NCI-H748 treated with DMSO at 0.1 percent for 48 hours (cell line): ENCODE measurements around the gene PAX3.
A peak's percentile ranks its signal among the peaks of the same experiment; 100 is the strongest.

Source experiments
- DNase-seq: peaks from one replicate; lab custom pipeline; 2025; lab: John Stamatoyannopoulos, UW

The PAX3 gene

GRCh38 chr2:222310747-222311318 is 12.0 kb upstream of the PAX3 start:
- no peak for DNase-seq

- no peak for DNase-seq
These were observed 11.0 kb upstream of the PAX3 start for GRCh38 chr2:222309766-222310165.

DNA sequence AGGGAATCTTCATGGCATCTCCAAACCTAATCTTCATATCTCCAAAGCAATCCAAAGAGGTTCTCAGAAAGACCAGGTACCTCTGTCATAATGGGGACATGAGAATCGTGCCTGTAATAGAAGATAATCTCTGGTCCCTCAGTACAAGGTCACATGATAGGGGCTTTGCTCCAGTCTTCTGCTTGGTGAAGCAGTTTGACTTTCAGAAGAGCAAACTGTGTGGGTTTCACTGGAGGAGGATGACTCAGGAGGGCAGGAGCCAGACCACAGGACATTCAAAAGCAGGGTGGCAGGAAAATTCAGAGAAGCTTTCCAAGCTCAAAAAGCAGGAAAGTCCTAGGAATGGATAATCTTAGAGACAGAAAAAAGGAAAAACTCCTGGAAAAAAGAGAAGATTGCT is 10.6 kb upstream of the PAX3 start:
- DNase-seq, result no peak

GRCh38 chr2:222307978-222308730 is 9.4 kb upstream of the PAX3 start:
- DNase-seq, result no peak

GRCh38 chr2:222307143-222307756 is 8.5 kb upstream of the PAX3 start:
- DNase-seq, result peak; percentile 15

- DNase-seq, result peak; percentile 9
These were observed 7.8 kb upstream of the PAX3 start for GRCh38 chr2:222306393-222307142.

DNA sequence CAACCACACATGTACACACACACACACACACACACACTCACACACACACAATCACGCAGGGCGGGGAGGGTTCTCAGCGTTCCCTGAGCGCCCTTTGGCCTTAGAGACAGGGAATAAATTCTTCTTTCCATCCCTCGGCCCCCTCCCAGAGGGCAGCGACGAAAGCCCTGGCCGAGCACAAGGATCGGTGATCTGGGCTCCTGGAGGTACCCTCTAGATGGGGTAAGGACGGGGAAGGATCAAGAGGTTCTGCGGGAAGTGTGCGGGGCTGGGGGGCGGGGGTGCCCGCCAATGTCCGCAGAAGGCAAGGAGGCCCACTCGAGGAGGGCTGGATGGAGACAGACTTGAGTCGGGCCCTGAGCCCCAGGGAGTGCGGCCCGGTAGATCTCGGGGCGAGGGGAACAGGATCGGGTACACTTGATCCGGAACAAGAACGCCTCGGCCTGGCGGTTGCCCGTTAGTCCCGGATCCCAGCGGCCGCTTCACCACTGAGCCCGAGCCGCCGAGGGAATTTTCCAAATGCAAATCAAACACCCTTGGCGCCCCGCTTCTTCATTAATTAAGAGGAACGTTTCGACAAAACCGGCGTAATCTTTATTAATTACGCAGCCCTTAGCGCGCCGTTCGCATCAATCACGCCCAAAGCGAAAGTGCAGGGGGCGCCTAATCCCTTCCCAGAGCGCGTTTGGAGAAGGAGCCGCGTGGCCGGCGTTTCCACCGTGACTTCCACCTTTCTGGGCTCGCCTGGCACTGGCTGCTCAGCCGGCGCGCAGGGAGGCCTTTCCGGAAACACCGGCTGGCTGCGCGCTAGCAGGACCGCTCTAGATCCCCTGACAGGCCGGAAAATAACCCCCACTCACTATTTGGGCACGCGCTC is 7.0 kb upstream of the PAX3 start:
- DNase-seq, result no peak

DNA sequence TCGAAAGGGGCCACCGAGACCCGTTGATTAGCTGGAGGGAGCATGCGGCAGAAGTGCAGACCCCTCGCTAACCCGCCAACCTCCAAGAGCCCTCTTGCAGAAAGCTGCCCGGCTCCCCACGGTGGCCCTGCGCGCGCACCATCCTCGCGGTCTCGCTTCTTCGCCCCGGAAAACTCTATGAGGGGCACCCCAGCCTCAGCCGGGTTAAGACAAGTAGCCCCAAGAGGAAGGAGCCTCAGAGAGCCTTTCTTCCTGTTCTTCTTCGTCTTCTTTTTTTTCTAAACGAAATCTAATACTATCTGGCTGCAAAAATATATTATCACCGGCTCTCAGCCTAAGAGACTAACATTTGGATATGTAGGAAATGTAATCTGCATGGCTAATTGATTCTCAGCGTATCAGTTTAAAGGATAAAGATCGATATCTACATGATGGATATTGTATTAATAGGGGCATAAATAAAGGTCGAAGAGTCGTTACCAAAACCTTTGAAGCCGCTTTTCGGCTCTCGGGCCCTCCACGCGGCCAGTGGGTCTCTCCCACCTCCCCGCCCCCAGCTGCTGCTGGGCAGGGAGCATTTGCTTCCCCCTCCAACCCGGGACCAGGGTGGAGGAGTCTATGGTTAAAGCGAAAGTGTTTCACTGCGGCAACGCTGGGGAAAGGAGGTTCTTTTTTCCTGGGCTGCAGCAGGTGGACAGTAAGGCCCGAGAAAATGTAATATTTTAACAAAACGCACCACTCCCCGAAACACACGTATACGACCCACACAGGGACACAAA is 6.1 kb upstream of the PAX3 start:
- peak; percentile 14 for DNase-seq

- no peak for DNase-seq
These were observed 5.3 kb upstream of the PAX3 start for GRCh38 chr2:222303828-222304736.

- no peak for DNase-seq
These were observed 4.4 kb upstream of the PAX3 start for GRCh38 chr2:222303045-222303827.

- DNase-seq, result no peak
These were observed 3.6 kb upstream of the PAX3 start for GRCh38 chr2:222302178-222303018.

DNA sequence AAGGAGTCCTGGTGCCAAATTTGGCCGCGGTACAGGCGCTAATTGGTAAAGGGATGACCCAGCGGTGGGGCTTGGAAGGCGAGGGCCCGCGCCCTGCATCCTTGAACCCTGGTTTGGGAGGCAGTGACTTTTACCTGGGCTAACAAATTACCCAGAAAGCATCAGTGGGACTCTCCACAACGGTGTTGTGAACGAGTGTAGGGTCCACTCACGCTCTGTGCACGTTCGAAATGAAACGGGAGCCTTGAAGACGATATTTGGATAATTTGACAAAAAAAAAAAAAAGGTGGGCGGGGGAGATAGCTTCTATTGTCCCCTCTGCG is 3.0 kb upstream of the PAX3 start:
- DNase-seq, result no peak

DNA sequence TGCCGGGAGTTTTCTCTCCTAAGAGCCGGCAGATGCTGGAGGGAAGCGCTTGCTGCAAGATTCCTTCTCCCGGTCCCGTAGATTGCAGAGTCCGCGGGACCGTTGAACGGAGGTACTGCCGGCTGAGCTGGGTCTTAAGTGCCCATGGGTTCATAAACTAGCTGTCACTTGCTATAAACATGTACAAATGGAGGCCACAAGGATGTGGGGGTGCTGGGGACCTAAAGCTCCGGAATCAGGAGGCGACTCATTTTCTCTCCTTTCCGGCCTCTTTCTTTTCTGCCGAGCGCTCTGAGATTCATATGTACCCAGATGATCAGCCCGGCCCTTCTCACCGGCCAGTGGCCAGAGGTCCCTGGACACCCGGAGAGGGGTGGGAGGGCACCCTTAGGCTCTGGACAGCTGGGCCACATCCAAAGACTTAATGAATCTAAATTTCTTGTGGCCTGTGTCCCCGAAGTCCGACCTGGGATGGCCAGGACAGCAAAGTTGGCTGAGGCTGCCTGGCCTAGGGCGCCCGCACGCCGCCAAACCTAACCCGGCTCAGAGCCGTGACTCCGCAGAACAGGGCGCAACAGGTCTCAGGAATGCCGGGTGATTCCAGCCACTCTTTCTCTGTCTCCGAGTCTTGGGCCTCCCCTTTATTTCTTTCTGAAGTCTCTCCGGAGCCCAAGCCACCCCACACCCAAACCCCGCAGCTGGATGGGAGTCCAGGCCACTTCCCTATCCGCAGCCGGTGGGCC is 2.4 kb upstream of the PAX3 start:
- DNase-seq, result no peak

GRCh38 chr2:222300726-222301052 is 1.9 kb upstream of the PAX3 start:
- no peak for DNase-seq

DNA sequence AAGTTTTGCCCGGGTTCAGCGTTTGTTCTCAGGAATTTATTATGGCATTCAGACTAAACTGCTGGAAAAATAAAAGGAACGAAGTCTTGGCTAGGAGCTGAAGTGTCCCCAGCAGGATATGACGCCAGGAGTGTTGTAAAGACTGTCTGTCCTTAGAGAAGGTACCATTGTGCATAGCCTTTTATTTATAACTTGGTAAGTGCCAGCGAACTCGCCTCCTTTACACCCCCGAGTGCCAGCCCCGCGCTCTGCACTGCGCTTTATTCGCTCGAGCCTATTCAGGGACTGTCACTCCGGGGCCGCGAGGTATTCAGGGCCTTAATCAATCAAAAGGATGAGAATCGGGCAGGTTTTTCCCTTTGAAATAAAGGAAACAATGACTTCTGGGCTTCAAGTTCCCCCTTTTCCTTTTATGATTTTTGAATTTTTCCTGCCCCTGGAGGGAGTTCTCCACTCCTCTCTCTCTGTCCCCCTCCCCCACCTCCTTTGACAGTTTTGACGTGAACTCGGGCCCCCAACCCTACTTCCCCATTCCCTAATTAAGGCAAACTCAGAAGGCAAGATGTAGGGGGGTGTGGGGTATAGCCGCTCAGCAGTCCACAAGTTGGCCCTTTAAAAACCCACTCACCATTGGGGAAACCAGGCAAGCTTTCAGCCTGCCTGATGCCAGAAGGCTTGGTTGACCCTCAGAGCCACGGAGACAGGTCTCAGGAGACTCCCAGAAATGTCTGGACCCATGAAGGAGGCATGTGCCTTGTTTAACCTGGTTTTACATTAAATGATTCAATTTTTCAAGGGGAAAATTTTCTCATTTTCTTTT is 1.3 kb upstream of the PAX3 start:
- no peak for DNase-seq

DNA sequence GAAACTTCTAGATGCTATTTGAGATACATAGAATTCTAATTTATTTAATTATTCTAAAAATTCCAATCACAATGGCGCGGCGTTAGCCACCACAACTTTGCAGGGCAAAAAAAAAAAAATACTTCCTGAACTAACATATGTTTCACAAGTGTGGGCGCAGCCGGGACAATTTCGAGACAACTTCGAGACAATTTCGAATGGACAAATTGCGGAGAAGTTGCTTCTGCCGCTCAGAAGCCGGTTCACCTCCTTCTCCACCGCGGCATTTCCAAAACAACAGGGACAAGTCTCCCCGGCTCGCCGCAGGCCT is 842 bp downstream of the PAX3 start:
- DNase-seq, result no peak

- no peak for DNase-seq
These were observed 1.2 kb downstream of the PAX3 start for GRCh38 chr2:222297600-222297935.
